Kidney (tissue), 22 donors: ENCODE data around the gene ZNF322. TPM values are rescaled to one million over a fixed set of nuclear protein-coding genes. Genes with fewer than 3 reads are reported as not detected.
"Not testable (repeated sequence)": the region's sequence is repeated elsewhere in the genome, so short reads cannot be mapped to it uniquely, and the experiment has no call there.

Experiments
- DNase-seq, 5 donors: peaks; one replicate each; pipeline ENCODE4 v3.0.0-alpha.2; 2013 to 2020
- FAIRE-seq: peaks from 2 replicates; lab custom pipeline; 2012; peaks lifted over from hg19 to GRCh38; lab: Jason Lieb, UNC
- H3K27ac ChIP-seq, 2 donors: one replicate each; pipeline ENCODE4 v1.7.0; 2013; ENCODE audit warnings: low read depth in 2 of 2, low read length in 2 of 2, inconsistent platforms in 1 of 2
- H3K27me3 ChIP-seq: one replicate; pipeline ENCODE4 v1.7.1; 2013; ENCODE audit warnings: low read length, inconsistent platforms; ENCODE audit not compliant: control insufficient read depth, insufficient read depth
- H3K36me3 ChIP-seq, 3 donors: one replicate each; pipeline versions ENCODE4 v1.7.0 to v1.7.1; 2013; ENCODE audit warnings: low read length in 3 of 3, control low read depth in 1 of 3, inconsistent platforms in 1 of 3; ENCODE audit not compliant: insufficient read depth in 3 of 3, control insufficient read depth in 2 of 3
- H3K4me1 ChIP-seq, 3 donors: one replicate each; pipeline versions ENCODE4 v1.7.0 to v1.7.1; 2013; ENCODE audit warnings: low read length in 3 of 3, inconsistent platforms in 1 of 3, low read depth in 1 of 3; ENCODE audit not compliant: control insufficient read depth in 2 of 3, insufficient read depth in 2 of 3
- H3K4me3 ChIP-seq, 3 donors: one replicate each; pipeline versions ENCODE4 v1.7.0 to v1.8.1; 2013; ENCODE audit warnings: low read length in 3 of 3, control low read depth in 1 of 3, inconsistent platforms in 1 of 3
- H3K9ac ChIP-seq, 3 donors: one replicate each; pipeline versions ENCODE4 v1.7.0 to v1.7.1; 2013; ENCODE audit warnings: low read length in 3 of 3, control low read depth in 1 of 3, inconsistent platforms in 1 of 3
- H3K9me3 ChIP-seq, 3 donors: one replicate each; pipeline versions ENCODE4 v1.7.0 to v1.7.1; 2013; ENCODE audit warnings: low read length in 3 of 3, control low read depth in 1 of 3, inconsistent platforms in 1 of 3; ENCODE audit not compliant: control insufficient read depth in 2 of 3, insufficient read depth in 1 of 3
- CTCF ChIP-seq: IDR thresholded peaks from 3 replicates; pipeline ENCODE4 v1.5.1; 2012; ENCODE audit warnings: mild to moderate bottlenecking, moderate library complexity, borderline replicate concordance; ENCODE audit not compliant: insufficient read depth; ENCODE audit errors: extremely low read depth
- intact Hi-C: fragments of 100-400 bp; cut with DNase I; formaldehyde crosslinking; loops from one replicate; pipeline ENCODE4 v1.11.1; 2022
- long read RNA-seq, 10 donors: library from polyadenylated mRNA in 1 of 10; unstranded in 1 of 10; transcript quantifications; one replicate each; pipeline ENCODE4 v2.0.0 and lab custom pipeline, GENCODE V29; 2021 to 2026
- polyA plus RNA-seq: library from polyadenylated mRNA; stranded (reverse); fragments of 350-450 nt; fragmentation: Illumina TruSeq; extraction: RNeasy Lipid Tissue Mini Kit (QIAGEN cat#74804); gene quantifications from one replicate; pipeline ENCODE4 v1.2.3, GENCODE V29; 2014; ENCODE audit warnings: low read depth, low replicate concordance; ENCODE audit not compliant: insufficient read depth
- total RNA-seq: library from RNA; stranded (reverse); fragmentation: NEBNext Ultra II Directional; extraction: Animal tissue kit (Norgen Biotek cat#: 25700); gene quantifications from one replicate; pipeline ENCODE4 v1.2.1, GENCODE V29; 2021
- donor health status: control.
- donor health status: control.
- donor health status: control.
- donor health status: control.
- donor health status: control.
- donor health status: DM: yes; HTN: yes; CAD: no.
- donor health status: Normal renal cell carcinoma (clear cell type).

The ZNF322 gene
- total RNA-seq (27.3 TPM), polyA plus RNA-seq (7.9 TPM)
- long read RNA-seq, donor 1, full-length matches to known transcripts = 9 of 9 reads
- long read RNA-seq, donor 1, partial matches to known transcripts = 0 of 9 reads
- long read RNA-seq, donor 1, other reads (novel, unspliced or antisense) = 0 of 9 reads
- long read RNA-seq, donor 2, full-length matches to known transcripts = 14 of 14 reads
- long read RNA-seq, donor 2, partial matches to known transcripts = 0 of 14 reads
- long read RNA-seq, donor 2, other reads (novel, unspliced or antisense) = 0 of 14 reads
- long read RNA-seq, donor 3, full-length matches to known transcripts = 17 of 17 reads
- long read RNA-seq, donor 3, partial matches to known transcripts = 0 of 17 reads
- long read RNA-seq, donor 3, other reads (novel, unspliced or antisense) = 0 of 17 reads
- long read RNA-seq, donor 4, full-length matches to known transcripts = 13 of 13 reads
- long read RNA-seq, donor 4, partial matches to known transcripts = 0 of 13 reads
- long read RNA-seq, donor 4, other reads (novel, unspliced or antisense) = 0 of 13 reads
- long read RNA-seq, donor 5, full-length matches to known transcripts = 2 of 2 reads
- long read RNA-seq, donor 5, partial matches to known transcripts = 0 of 2 reads
- long read RNA-seq, donor 5, other reads (novel, unspliced or antisense) = 0 of 2 reads
- long read RNA-seq, donor 6, full-length matches to known transcripts = 10 of 10 reads
- long read RNA-seq, donor 6, partial matches to known transcripts = 0 of 10 reads
- long read RNA-seq, donor 6, other reads (novel, unspliced or antisense) = 0 of 10 reads
- long read RNA-seq, donor 7, full-length matches to known transcripts = 24 of 25 reads
- long read RNA-seq, donor 7, partial matches to known transcripts = 0 of 25 reads
- long read RNA-seq, donor 7, other reads (novel, unspliced or antisense) = 1 of 25 reads
- long read RNA-seq, donor 8, full-length matches to known transcripts = 16 of 16 reads
- long read RNA-seq, donor 8, partial matches to known transcripts = 0 of 16 reads
- long read RNA-seq, donor 8, other reads (novel, unspliced or antisense) = 0 of 16 reads
- long read RNA-seq, donor 9, full-length matches to known transcripts = 7 of 7 reads
- long read RNA-seq, donor 9, partial matches to known transcripts = 0 of 7 reads
- long read RNA-seq, donor 9, other reads (novel, unspliced or antisense) = 0 of 7 reads
- long read RNA-seq, donor 10, full-length matches to known transcripts = 5 of 5 reads
- long read RNA-seq, donor 10, partial matches to known transcripts = 0 of 5 reads
- long read RNA-seq, donor 10, other reads (novel, unspliced or antisense) = 0 of 5 reads

GRCh38 chr6:26659042-26659999 is at the start of gene ZNF322:
Gene ZNF322, minus strand, starts transcription at chr6:26659746. Its CDS starts 21,193 bp downstream, at chr6:26638553.
- intact Hi-C loops = no loop called here
- Histone ChIP-seq H3K4me1 (peaks cover 0 to 8% (median 4%) of the 10 kb centered on the region in 3 donors), H3K9me3 (no peaks in the 10 kb centered on the region), H3K9ac (peak within 1 kb of the TSS; percentile 80 to 85 (median 84)), H3K27ac (peak within 1 kb of the TSS; percentile 69 to 85), H3K27me3 (peaks cover 2% of the 10 kb centered on the region), H3K4me3 (peak within 1 kb of the TSS; percentile 93 to 95 (median 94)), H3K36me3 (no peaks in the 10 kb centered on the region)
- DNase-seq (peak; percentile 96 to 98 (median 98)), FAIRE-seq (no peak)
- TF ChIP-seq CTCF = peak; percentile 8

GRCh38 chr6:26705780-26706179 is 46.2 kb upstream of the ZNF322 start:
- intact Hi-C loops, H3K9ac ChIP-seq, H3K9me3 ChIP-seq, FAIRE-seq, H3K4me1 ChIP-seq, H3K27me3 ChIP-seq, H3K27ac ChIP-seq, DNase-seq, H3K36me3 ChIP-seq, H3K4me3 ChIP-seq: not testable (repeated sequence)

GRCh38 chr6:26705352-26705751 is 45.8 kb upstream of the ZNF322 start:
- intact Hi-C loops, H3K27me3 ChIP-seq, H3K36me3 ChIP-seq, H3K4me3 ChIP-seq, H3K4me1 ChIP-seq, H3K9me3 ChIP-seq, DNase-seq, H3K27ac ChIP-seq, FAIRE-seq, H3K9ac ChIP-seq: not testable (repeated sequence)

GRCh38 chr6:26701023-26701747 is 41.6 kb upstream of the ZNF322 start:
- H3K27me3 ChIP-seq, H3K9ac ChIP-seq, H3K27ac ChIP-seq, H3K4me3 ChIP-seq, FAIRE-seq, H3K9me3 ChIP-seq, DNase-seq, H3K36me3 ChIP-seq, H3K4me1 ChIP-seq, intact Hi-C loops: not testable (repeated sequence)

GRCh38 chr6:26697496-26697895 is 38.0 kb upstream of the ZNF322 start:
- DNase-seq, H3K9ac ChIP-seq, H3K27ac ChIP-seq, H3K36me3 ChIP-seq, FAIRE-seq, H3K4me1 ChIP-seq, intact Hi-C loops, H3K27me3 ChIP-seq, H3K4me3 ChIP-seq, H3K9me3 ChIP-seq: not testable (repeated sequence)
